ENCODE measurements around the gene NCOA3.

The NCOA3 gene

DNA sequence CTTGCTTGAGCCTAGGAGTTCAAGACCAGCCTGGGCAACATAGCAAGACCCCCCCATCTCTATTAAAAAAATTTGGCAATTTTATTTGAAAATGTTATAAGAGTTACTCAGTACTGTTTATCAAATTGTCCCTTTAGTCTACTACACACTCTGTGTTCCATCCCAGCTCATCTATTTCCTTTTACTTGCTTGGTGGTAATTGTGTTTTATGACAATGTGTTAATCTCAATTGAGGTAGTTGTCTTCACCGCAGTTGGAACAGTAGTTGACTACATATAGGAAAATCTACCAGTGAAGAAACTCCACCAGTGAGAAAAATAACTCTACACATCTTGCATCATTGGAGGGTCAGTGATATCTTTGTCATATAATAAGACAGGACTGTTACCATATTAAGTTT is 8.0 kb downstream of the NCOA3 start:
- TF ChIP-seq, protein P1, sequence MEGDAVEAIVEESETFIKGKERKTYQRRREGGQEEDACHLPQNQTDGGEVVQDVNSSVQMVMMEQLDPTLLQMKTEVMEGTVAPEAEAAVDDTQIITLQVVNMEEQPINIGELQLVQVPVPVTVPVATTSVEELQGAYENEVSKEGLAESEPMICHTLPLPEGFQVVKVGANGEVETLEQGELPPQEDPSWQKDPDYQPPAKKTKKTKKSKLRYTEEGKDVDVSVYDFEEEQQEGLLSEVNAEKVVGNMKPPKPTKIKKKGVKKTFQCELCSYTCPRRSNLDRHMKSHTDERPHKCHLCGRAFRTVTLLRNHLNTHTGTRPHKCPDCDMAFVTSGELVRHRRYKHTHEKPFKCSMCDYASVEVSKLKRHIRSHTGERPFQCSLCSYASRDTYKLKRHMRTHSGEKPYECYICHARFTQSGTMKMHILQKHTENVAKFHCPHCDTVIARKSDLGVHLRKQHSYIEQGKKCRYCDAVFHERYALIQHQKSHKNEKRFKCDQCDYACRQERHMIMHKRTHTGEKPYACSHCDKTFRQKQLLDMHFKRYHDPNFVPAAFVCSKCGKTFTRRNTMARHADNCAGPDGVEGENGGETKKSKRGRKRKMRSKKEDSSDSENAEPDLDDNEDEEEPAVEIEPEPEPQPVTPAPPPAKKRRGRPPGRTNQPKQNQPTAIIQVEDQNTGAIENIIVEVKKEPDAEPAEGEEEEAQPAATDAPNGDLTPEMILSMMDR (IDR thresholded peaks at IDR 0.05; ENCODE audit: low read depth, low read length, missing control alignments) = no peak
- no peak for DNase-seq
- Histone ChIP-seq H3K36me3 (replicated peaks) (no peaks in the 10 kb centered on the region), H3K27ac (no peak overlapping the region), H3K4me3 (ENCODE audit: low read depth, low read length) (no peak overlapping the region), H3K27me3 (replicated peaks) (no peaks in the 10 kb centered on the region)
- in situ Hi-C loops (cut with HindIII; ENCODE audit: low pct_ligation_motif_present, low sequenced_read_pairs) = no loop called here

DNA sequence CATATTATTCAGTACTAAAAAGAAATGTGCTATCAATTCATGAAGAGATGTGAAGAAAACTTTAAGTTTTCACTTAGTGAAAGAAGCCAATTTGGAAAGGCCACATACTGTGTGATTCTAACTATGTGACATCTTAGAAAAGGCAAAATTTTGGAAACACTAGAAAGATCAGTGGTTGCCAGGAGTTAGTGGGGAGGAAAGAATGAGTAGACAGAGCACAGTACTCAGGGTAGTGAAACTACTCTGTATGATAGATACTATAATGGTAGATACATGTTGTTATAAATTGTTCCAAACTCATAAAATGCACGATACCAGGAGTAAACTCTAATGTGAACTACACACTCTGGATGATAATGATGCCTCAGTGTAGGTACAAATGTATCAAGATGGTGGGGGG is 14.2 kb downstream of the NCOA3 start:
- TF ChIP-seq, protein P1 (IDR thresholded peaks at IDR 0.05; ENCODE audit: low read depth, low read length, missing control alignments) = no peak
- Histone ChIP-seq H3K4me3 (ENCODE audit: low read depth, low read length) (no peak overlapping the region), H3K36me3 (replicated peaks) (peaks cover 4% of the 10 kb centered on the region), H3K27me3 (replicated peaks) (no peaks in the 10 kb centered on the region), H3K27ac (no peak overlapping the region)
- in situ Hi-C loops (cut with HindIII; ENCODE audit: low pct_ligation_motif_present, low sequenced_read_pairs) = no loop called here
- DNase-seq = no peak

DNA sequence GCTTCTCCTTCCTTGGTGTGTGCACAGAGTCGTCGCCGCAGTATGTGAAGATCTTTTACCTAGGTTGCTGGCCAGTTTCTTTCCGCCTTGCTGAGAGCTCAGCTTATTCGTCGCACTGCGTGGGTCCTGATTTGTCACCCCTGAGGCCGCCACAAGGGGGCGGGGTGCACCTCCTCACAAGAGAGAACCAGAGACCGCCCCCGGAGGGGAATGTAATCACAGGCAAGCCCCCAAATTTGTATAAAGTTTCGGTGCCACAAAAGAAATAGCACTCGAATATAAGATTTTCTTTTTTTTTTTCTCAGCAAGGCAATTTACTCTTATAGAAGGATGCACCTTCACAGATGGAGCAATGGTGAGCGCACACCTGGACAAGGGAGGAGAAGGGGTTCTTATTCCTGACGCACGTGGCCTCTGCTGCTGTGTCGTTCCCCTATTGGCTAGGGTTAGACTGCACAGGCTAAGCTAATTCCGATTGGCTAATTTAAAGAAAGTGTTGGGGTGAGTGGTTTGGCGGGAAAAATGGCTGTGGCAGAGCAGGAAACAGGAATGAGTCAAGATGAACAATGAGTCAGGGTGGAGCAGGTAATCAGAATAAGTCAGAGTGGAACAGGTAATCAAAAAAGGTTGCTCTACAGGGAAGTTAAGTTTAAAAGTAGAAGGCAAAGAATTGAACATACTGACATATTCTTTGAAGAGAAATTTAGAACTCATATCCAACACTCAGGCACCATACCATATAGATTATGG is 19.5 kb downstream of the NCOA3 start:
- in situ Hi-C loops (cut with HindIII; ENCODE audit: low pct_ligation_motif_present, low sequenced_read_pairs) = no loop called here
- TF ChIP-seq, protein P1 (IDR thresholded peaks at IDR 0.05; ENCODE audit: low read depth, low read length, missing control alignments) = peak; percentile 28
- Histone ChIP-seq H3K27ac (no peak overlapping the region), H3K36me3 (replicated peaks) (peaks cover 11% of the 10 kb centered on the region), H3K4me3 (ENCODE audit: low read depth, low read length) (no peak overlapping the region), H3K27me3 (replicated peaks) (no peaks in the 10 kb centered on the region)
- no peak for DNase-seq

DNA sequence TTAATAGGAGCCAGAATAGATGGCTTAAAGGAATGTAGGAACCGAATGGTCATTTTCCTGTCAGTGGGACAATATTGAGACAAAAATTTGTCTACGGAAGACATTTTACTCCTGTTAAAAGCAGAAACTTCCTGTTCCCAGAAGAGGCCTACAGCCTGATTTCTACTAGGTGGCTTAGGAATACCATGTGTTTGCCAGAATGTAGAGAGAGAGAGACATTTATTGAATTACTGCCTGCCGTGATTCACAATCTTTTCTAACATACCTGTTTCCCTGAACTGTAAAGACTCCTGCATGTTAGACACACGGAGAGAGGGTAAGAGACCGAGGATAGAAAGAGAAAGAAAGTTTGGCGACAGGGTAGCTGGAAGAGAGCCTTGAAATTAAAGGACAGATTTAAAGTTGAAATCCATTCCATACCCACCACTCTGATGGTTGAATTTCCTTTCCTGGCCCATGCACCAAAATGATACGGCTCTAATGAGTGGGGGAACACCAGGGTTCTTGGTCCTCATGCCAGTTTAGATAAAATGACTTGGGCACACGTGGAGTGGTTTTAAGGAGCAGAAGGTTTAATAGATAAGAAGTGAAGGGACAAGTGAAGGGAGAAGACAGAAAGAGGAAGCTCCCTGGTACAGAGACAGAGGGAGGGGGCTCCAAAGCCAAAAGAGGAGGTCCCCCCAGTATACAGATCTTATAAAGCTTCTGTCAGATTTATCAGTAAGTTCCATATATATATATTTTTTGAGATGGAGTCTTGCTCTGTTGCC is 22.5 kb downstream of the NCOA3 start:
- in situ Hi-C loops (cut with HindIII; ENCODE audit: low pct_ligation_motif_present, low sequenced_read_pairs) = no loop called here
- Histone ChIP-seq H3K27me3 (replicated peaks) (no peaks in the 10 kb centered on the region), H3K27ac (no peak overlapping the region), H3K4me3 (ENCODE audit: low read depth, low read length) (no peak overlapping the region), H3K36me3 (replicated peaks) (peaks cover 13% of the 10 kb centered on the region)
- TF ChIP-seq, protein P1 (IDR thresholded peaks at IDR 0.05; ENCODE audit: low read depth, low read length, missing control alignments) = no peak
- no peak for DNase-seq

DNA sequence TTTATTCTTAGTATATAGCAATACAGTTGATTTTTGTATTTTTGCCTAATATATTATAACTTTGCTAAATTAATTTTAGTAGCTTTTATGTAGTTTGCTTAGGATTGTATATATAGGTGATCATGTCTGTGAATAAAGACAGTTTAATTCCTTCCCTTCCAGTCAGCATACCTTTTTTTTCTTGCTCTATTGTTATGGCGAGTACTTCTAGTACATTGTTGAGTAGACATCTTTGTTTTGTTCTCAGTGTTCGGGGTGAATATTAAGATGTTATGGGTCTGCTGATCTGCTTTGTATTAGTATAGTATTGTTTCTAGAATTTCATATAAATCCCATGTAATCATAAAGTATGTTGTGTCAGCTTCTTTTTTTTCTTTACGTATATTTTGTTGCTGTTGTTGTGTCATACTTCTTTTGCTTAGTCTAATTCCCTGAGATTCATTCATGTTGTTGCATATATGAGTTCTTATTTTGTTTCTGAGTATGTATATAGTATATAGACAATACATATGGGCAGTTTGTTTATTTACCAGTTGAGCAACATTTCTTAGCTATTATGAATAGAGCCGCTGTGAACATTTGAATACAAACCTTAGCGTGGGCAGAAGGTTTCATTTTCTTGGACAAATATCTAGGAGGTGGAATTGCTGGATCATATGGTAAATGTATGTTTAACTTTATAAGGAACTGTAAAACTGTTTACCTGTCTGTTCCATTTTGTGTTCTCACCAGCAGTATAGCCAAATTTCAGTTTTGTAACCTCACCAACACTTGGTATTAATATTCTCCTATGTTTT is 25.5 kb downstream of the NCOA3 start:
- DNase-seq = no peak
- Histone ChIP-seq H3K36me3 (replicated peaks) (peaks cover 4% of the 10 kb centered on the region), H3K27ac (no peak overlapping the region), H3K27me3 (replicated peaks) (no peaks in the 10 kb centered on the region), H3K4me3 (ENCODE audit: low read depth, low read length) (no peak overlapping the region)
- TF ChIP-seq, protein P1 (IDR thresholded peaks at IDR 0.05; ENCODE audit: low read depth, low read length, missing control alignments) = no peak
- in situ Hi-C loops (cut with HindIII; ENCODE audit: low pct_ligation_motif_present, low sequenced_read_pairs) = no loop called here

Measured in brain microvascular endothelial cell (primary cell).